Measurements from ENCODE around the gene MARCKSL1.
"Not testable (repeated sequence)": the region's sequence is repeated elsewhere in the genome, so short reads cannot be mapped to it uniquely, and the experiment has no call there.

The MARCKSL1 gene

GRCh38 chr1:32284777-32285176 lies 51.3 kb downstream of the MARCKSL1 start:
- not testable (repeated sequence) for DNase-seq
